SK-N-DZ (cell line): ENCODE results near the gene ASB16.

Experiments
- DNase-seq: peaks from one replicate; pipeline ENCODE4 v3.0.0-alpha.2; 2015; ENCODE audit warnings: low spot score

Gene ASB16

GRCh38 chr17:44188576-44189403 lies 18.3 kb downstream of the ASB16 start:
- no peak for DNase-seq

- no peak for DNase-seq
Measured at GRCh38 chr17:44190481-44190880, 20.0 kb downstream of the ASB16 start.

- DNase-seq: no peak
Measured at GRCh38 chr17:44191369-44191768, 20.9 kb downstream of the ASB16 start.

DNA sequence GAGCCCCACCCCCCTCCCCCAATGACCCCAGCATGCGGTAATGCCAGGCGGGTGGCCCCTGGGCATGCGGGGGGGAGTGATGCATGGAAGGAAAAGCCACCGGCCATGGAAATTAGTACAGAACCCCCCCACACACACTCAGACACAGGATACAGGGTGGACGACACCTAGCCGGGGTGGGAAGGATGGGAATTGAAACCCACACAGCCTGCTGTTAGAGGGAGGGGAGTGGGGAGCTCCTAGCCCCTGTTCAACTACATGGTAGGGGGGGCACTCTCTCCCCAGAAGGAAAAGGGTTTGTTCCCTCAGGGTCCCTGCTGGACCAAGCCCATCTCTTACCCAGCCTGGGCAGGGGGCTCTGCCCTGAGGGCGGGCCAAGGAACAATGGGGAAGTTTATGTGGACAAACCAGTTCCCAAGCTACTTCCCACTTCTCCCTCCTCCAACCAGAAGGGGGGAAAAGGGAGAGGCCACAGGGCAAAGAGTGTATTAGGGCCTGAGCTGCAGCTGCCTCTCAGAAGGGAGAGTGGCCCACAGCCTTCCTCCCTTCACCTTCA lies 21.5 kb downstream of the ASB16 start:
- DNase-seq: no peak

- DNase-seq: no peak
Measured at GRCh38 chr17:44192750-44193149, 22.2 kb downstream of the ASB16 start.

GRCh38 chr17:44193326-44194084 lies 23.0 kb downstream of the ASB16 start:
- no peak for DNase-seq

DNA sequence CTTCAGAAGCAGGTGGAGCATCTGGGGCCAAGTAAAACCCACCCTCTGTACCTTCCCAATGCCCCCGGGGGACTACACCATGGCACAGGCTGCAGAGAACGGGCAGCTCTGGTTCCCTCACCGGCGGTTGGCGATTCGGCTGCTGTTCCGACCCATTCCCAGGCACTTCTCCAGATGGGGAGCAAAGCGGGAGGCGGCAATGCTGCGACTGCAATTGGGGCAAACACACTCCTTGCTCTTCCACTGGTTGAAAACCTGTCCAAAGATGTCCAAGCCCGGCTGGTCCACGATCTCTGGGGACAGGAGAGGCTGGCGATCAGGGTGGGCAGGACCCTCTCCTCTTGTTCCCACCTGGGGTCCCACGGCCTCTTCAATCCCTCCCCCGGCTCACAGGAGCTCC lies 26.6 kb downstream of the ASB16 start:
- no peak for DNase-seq

- DNase-seq: no peak
Measured at GRCh38 chr17:44197980-44198720, 27.6 kb downstream of the ASB16 start.

DNA sequence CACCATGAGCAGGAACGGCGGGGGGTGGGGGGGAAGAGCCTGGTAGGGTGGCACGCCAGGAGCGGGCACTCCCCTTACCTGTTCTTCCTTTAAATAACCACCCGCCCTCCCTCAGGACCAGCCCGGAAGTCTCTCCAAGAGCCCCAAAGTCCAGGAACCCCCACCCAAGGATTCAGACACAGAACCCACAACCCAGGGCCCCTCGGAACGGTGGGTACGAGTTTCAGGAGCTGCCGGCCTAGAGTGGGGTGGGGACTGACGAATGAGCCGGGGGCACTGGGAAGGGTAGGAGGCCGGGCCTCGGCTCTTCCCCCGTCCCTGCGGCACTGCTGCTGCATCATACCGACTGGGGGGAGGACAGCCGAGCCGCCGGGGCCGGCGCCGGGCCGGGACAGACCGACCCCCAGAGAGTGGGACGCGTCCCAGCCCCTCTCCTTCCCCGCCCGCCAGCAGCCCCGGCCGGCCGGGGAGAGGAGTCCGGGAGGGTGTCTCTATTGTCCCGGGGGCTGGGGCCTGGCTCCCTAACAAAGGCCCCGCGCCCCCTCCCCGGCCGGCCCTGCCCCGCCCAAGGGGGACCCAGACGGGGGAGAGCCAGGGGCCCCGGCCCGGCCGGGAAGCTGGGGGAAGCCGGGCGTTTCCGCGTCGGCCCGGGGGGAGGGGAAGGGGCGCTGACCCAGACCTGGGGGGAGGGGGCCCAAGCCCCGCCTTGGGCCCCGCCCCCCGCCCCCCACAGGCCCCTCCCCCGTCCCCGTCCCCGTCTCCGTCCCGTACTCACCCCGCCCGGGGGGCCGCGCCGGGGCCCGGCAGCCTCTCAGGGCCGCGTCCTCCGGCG lies 28.4 kb downstream of the ASB16 start:
- DNase-seq: peak; percentile 47

DNA sequence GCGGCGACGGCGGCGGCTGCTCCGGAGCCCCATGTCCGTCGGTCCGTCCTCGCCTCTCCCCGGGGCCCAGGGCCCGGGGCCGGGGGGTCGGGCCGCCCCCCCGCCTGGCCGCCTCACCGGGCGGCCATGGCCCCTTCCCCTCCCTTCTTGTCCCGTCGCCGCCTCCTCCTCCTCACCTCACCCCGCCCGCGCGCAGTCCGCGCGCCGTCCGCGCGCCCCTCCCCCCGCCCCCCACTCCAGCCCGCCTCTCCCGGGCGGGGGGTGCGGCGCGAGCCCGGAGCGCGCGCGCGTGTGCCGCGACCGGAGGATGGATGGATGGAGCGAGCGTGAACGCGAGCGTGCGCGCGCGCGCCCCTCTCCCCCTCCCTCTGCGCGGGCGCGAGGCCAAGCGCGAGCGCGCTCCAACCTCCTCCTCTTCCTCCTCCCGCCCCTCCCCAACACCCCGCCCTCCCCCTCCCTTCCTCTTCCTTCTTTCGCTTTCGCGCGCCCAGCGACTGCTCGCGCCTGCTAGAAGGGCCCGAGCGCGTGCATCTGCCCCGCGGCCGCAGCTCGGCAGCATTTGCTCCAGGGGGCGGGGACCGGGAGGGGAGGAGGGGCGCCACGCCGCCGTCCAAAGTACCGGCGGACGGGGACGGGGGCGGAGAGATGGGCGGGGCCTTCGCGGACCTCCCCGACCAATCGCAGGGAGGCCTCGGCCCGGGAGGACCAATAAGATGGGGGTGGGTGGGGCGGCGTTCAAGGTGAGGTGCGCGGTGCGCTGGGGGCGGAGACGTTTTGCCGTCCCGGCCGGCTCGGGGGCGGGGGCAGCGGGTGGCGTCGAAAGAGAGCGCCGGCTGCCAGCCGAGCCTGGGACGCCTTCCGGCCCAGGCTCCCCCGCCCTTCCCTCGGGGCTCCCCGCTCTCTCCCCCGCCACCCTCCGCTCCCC lies 29.3 kb downstream of the ASB16 start, which contains the start of gene ATXN7L3:
Gene ATXN7L3, minus strand, starts transcription at position 332 of the 925 bp plus-strand sequence. CDS start 1,814 bp downstream, outside the sequence.
- DNase-seq: peak; percentile 97

DNA sequence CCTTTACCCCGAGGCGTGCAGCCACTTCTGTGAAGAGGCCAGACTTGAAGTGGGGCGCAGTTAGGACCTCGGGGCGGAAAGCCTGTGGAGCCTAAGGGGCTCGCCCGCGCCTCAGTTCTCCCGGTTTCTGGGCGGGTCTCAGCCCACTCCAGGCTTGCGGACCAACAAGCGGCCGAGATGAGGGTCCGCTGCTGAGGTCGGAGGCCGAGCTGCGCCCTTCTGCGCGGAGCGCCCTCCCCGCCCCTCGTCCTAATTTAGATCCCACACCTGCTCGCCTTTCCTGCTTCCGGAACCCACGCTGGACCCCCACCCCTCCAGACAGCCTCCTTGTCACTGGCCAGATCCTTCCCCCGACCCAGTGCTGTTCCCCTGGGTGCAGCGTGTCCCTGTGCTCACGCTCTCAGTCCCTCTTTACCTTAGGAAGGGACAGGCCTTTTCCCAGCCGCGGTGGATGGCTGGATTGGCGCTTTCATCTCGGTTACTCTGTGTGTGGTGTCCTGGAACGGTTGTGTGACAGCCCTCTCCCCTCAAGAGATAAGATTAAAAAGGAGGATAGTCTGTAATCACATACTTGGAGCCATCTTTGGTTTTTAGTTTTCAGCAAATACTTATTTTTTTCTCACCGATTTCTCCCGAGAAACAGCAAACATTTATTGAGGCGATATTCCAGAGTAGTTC lies 30.1 kb downstream of the ASB16 start:
- peak; percentile 76 for DNase-seq

DNA sequence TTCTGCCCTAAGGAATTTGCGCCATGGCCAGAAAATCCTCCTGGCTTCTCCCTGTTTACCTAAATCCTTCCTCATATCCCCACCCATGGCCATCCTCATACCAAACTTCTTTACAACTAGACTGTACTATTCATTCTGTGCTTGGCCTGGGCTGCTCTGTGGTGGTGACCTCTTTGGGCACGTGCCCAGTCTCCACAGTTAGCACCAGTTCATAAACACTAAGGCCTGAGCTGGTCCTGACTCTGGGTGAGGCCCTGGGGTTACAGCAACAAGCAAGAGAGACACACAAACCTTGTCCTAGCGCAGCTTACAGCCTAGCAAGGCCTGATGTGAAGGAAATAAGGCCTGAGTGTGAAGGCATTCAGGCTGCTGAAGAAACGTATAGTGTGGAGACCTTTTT lies 32.3 kb downstream of the ASB16 start:
- no peak for DNase-seq

- peak; percentile 71 for DNase-seq
Measured at GRCh38 chr17:44203731-44204440, 33.4 kb downstream of the ASB16 start.

DNA sequence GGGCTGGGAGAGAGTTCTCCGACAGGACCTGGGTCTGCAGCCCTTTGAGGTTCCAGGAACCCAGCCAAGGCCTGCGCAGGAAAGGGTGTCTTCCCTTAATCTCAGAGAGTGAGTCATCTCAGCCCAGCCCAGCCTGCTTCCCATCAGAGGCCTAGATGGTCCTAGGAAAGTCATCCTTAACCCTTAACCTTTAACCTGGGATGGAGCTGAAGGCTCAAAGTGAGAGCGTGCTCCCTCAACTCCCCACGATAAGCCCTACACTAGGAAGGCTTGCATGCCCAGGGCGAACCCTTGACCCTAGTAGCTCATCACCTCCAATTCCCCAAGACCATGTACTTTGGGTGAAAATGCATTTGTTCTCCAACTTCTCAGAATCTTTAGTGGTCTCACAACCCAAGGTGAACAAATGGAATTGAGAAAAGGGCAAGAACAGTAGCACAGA lies 34.0 kb downstream of the ASB16 start:
- no peak for DNase-seq

DNA sequence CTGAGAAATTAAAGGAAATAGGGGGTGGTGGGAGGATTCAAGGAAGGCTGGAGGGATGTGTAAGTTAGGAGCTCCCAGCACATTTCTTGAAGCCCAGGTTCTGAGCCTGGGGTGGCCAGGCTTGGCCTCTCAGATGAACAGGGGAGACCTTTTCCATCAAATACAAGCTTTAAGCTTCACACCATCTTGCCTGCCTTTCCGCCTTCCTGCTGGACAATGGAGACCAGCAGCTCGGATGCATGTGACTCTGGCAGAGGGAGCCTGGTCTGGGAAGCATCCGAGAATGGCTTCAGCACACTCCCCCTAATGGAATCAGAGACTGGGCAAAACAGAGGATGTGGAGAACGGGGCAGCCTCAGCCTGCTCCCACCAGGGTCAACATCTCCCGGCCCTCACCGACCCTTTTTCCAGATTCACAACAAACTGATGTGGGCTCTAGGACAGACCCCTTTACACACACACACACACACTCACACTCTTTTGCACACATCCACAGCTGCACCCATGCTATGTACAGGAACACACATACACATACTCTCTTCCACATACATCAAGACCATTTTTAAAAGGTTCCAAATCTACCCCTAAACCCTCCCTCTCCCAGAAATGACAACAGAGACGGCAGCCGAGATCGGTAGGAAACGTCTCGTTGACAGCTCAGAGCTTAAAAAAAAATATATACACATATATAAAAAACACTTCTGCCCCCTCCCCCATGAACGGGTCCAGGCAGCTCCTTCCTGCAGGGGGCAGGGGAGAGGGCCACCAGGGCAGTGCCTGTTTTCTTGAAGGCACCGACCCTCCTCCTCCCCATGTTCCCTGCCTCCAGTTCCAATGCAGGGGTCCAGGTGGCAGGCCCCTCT lies 35.7 kb downstream of the ASB16 start:
- no peak for DNase-seq

- no peak for DNase-seq
Measured at GRCh38 chr17:44206825-44207155, 36.3 kb downstream of the ASB16 start.

DNA sequence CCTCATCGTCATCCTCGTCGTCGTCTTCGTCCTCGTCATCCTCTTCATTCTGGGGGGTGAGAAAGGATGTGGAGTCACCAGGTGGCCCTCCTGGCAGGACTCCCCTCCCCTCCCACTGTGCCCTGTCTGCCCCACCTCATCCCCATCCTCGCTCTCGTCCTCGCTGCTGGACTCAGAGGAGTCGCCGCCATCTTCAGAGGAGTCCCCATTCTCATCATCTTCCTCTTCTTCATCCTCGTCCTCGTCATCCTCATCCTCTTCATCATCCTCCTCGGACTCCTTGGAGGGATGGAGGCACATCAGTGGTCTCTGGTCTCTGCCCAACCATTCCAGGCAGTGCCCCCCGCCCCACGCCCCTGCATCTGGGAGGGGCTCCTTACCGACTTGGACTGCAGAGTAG lies 36.8 kb downstream of the ASB16 start:
- no peak for DNase-seq

DNA sequence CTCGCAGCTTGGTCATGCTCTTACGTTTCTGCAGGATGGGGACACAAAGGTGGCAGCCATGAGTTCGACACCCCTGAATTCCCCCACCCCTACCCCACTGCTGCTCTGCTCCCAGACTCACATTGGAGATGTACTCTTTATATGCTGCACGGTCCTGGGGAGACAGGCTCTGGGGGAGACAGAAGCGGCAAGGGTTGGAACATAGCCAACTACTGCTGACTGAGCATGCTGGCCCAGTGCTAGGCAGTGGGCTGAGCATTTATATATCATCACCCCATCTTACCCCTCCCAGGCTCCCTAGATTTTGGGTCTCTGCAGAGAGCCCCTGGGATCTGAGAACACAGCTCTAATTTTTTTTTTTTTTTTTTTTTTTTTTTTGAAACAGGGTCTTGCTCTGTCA lies 37.2 kb downstream of the ASB16 start:
- DNase-seq: no peak
